Common myeloid progenitor, CD34-positive (primary cell): ENCODE data around the gene TMEM200B.
"Not testable (repeated sequence)": the region's sequence is repeated elsewhere in the genome, so short reads cannot be mapped to it uniquely, and the experiment has no call there.

ENCODE experiments used
- CTCF ChIA-PET: fragments of 350-600 bp; sonication (Branson Sonifier 250); formaldehyde crosslinking; loops from one replicate; lab custom pipeline; 2021; ENCODE audit warnings: antibody characterized with exemption; lab: Charles Lee
- POLR2A ChIA-PET: fragments of 350-600 bp; sonication (Branson Sonifier 250); formaldehyde crosslinking; loops from one replicate; lab custom pipeline; 2021; ENCODE audit warnings: antibody characterized with exemption; lab: Charles Lee
- DNase-seq, 3 donors: peaks; one replicate each; pipeline versions ENCODE4 v3.0.0 to v3.0.0-alpha.2; 2013
- H3K27ac ChIP-seq, 2 experiments: 1 replicate in 1 of 2; 2 replicates in 1 of 2; pipeline ENCODE4 v1.7.0; 2013; ENCODE audit warnings: inconsistent platforms in 2 of 2, low read length in 2 of 2, mild to moderate bottlenecking in 2 of 2, low read depth in 1 of 2, moderate library complexity in 1 of 2; ENCODE audit not compliant: severe bottlenecking in 2 of 2, insufficient read depth in 1 of 2, poor library complexity in 1 of 2
- H3K27me3 ChIP-seq, 5 experiments: replicated peaks in 2 of 5; 1 replicate in 3 of 5; 2 replicates in 2 of 5; pipeline versions ENCODE4 v1.6.1 to v1.7.0; 2013; ENCODE audit warnings: low read length in 4 of 5, mild to moderate bottlenecking in 2 of 5, moderate library complexity in 2 of 5, inconsistent platforms in 1 of 5; ENCODE audit not compliant: insufficient read depth in 5 of 5, control insufficient read depth in 4 of 5
- H3K36me3 ChIP-seq, 4 experiments: 1 replicate in 2 of 4; 2 replicates in 2 of 4; pipeline versions ENCODE4 v1.6.1 to v1.7.0; 2013; ENCODE audit warnings: low read length in 3 of 4, control low read depth in 1 of 4, mild to moderate bottlenecking in 1 of 4; ENCODE audit not compliant: control insufficient read depth in 4 of 4, insufficient read depth in 4 of 4
- H3K4me1 ChIP-seq, 4 experiments: 1 replicate in 3 of 4; 2 replicates in 1 of 4; pipeline versions ENCODE4 v1.6.1 to v1.7.1; 2013; ENCODE audit warnings: low read length in 3 of 4, mild to moderate bottlenecking in 3 of 4, control low read depth in 1 of 4, inconsistent platforms in 1 of 4, moderate library complexity in 1 of 4; ENCODE audit not compliant: control insufficient read depth in 4 of 4, insufficient read depth in 4 of 4; ENCODE audit errors: control extremely low read depth in 1 of 4
- H3K4me3 ChIP-seq, 7 experiments: 1 replicate in 4 of 7; 2 replicates in 3 of 7; pipeline versions ENCODE4 v1.5.1 to v1.7.0; 2013; ENCODE audit warnings: mild to moderate bottlenecking in 7 of 7, low read length in 6 of 7, moderate library complexity in 6 of 7, inconsistent platforms in 2 of 7, low read depth in 2 of 7, control low read depth in 1 of 7; ENCODE audit not compliant: insufficient read depth in 4 of 7, control insufficient read depth in 1 of 7; ENCODE audit errors: extremely low read depth in 1 of 7
- H3K9me3 ChIP-seq, 5 experiments: 1 replicate in 4 of 5; 2 replicates in 1 of 5; pipeline versions ENCODE4 v1.6.1 to v1.7.1; 2013; ENCODE audit warnings: low read length in 4 of 5, mild to moderate bottlenecking in 2 of 5, inconsistent platforms in 1 of 5, low read depth in 1 of 5, moderate library complexity in 1 of 5; ENCODE audit not compliant: control insufficient read depth in 4 of 5, insufficient read depth in 2 of 5; ENCODE audit errors: control extremely low read depth in 1 of 5
- WGBS: methylation state at CpG from one replicate; pipeline ENCODE4 v1.1.5; 2013; ENCODE audit not compliant: insufficient coverage; 5-methylcytosine and 5-hydroxymethylcytosine counted together

Gene TMEM200B

GRCh38 chr1:29142714-29143113, 19.0 kb upstream of the TMEM200B start:
- 100% methylated on average over 2 of the region's 2 CpGs for WGBS
- Histone ChIP-seq H3K4me3 (no peak overlapping the region), H3K4me1 (no peaks in the 10 kb centered on the region), H3K27ac (no peak overlapping the region), H3K36me3 (peaks cover 8 to 25% (median 18%) of the 10 kb centered on the region in 4 experiments), H3K9me3 (no peaks in the 10 kb centered on the region), H3K27me3 (no peaks in the 10 kb centered on the region)
- DNase-seq = no peak
- CTCF ChIA-PET = interaction anchor here (0.6 to 1.4 kb wide), 2 partner anchors 23 to 25 kb away, joined by 3 to 4 read pairs; no protein-coding TSS in a partner anchor
- POLR2A ChIA-PET = no interaction called here

- WGBS = 80% methylated on average over 12 of the region's 14 CpGs
- Histone ChIP-seq H3K27ac (no peak overlapping the region), H3K27me3 (peaks cover 0 to 22% (median 6%) of the 10 kb centered on the region in 5 experiments), H3K4me3 (no peak overlapping the region), H3K36me3 (no peaks in the 10 kb centered on the region), H3K9me3 (no peaks in the 10 kb centered on the region), H3K4me1 (peaks cover 0 to 9% (median 4%) of the 10 kb centered on the region in 4 experiments)
- DNase-seq = no peak
- POLR2A ChIA-PET = no interaction called here
- CTCF ChIA-PET = no interaction called here
These were observed 12.8 kb upstream of the TMEM200B start for GRCh38 chr1:29136391-29136915.

DNA sequence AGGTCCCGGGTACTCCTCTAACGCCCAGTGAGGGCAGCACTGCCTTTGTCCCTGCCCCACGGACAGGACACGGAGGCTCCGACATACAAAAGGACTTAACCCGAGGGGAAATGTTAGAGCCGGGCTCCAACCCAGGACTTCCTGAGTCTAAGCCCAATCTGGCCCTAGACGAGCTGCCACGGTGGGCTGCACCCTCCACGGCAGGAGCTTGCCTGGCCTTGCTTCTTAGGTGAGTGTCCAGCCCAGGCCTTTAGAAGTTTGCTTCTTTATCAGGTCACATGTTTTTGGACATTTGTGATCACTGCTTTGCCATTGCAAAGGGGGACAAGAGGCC, 11.0 kb upstream of the TMEM200B start:
- WGBS = 69% methylated on average over 10 of the region's 10 CpGs
- no peak for DNase-seq
- peaks cover 0 to 9% (median 4%) of the 10 kb centered on the region in 4 experiments for H3K4me1 ChIP-seq
- no peak overlapping the region for H3K27ac ChIP-seq
- H3K36me3 ChIP-seq = no peaks in the 10 kb centered on the region
- peaks cover 0 to 22% (median 6%) of the 10 kb centered on the region in 5 experiments for H3K27me3 ChIP-seq
- ChIA-PET POLR2A (no interaction called here), CTCF (interaction anchor here (0.6 to 2.7 kb wide), 2 partner anchors 13 to 21 kb away, joined by 3 to 8 read pairs; no protein-coding TSS in a partner anchor)
- peak overlapping the region in 3 of 7 experiments; percentile 36 to 46 (median 39) for H3K4me3 ChIP-seq
- H3K9me3 ChIP-seq = no peaks in the 10 kb centered on the region

GRCh38 chr1:29133861-29134694, 10.4 kb upstream of the TMEM200B start:
- ChIA-PET CTCF (interaction anchor here (0.6 to 2.7 kb wide), 2 partner anchors 13 to 21 kb away, joined by 3 to 8 read pairs; no protein-coding TSS in a partner anchor), POLR2A (no interaction called here)
- Histone ChIP-seq H3K9me3 (no peaks in the 10 kb centered on the region), H3K27ac (no peak overlapping the region), H3K4me1 (peaks cover 0 to 9% (median 4%) of the 10 kb centered on the region in 4 experiments), H3K36me3 (no peaks in the 10 kb centered on the region), H3K4me3 (peak overlapping the region in 3 of 7 experiments; percentile 36 to 46 (median 39)), H3K27me3 (peaks cover 0 to 22% (median 6%) of the 10 kb centered on the region in 5 experiments)
- DNase-seq = peak in 1 of 3 donors; percentile 5
- 71% methylated on average over 54 of the region's 55 CpGs for WGBS

DNA sequence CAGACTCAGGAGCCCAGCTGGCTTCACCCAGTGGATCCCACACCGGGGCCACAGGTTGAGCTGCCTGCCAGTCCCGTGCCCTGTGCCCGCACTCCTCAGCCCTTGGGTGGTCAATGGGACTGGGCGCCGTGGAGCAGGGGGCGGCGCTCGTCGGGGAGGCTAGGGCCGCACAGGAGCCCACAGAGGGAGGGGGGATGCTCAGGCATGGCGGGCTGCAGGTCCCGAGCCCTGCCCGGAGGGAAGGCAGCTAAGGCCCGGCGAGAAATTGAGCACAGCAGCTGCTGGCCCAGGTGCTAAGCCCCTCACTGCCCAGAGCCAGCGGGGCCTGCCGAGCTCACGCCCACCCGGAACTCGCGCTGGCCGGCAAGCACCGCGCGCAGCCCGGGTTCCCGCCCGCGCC, 7.4 kb upstream of the TMEM200B start:
- DNase-seq, H3K27ac ChIP-seq, H3K9me3 ChIP-seq, H3K36me3 ChIP-seq, H3K4me3 ChIP-seq, H3K4me1 ChIP-seq, POLR2A ChIA-PET: not testable (repeated sequence)
- WGBS = 98% methylated on average over 15 of the region's 29 CpGs
- peaks cover 0 to 36% (median 6%) of the 10 kb centered on the region in 5 experiments for H3K27me3 ChIP-seq
- CTCF ChIA-PET = interaction anchor here (1.0 to 1.5 kb wide), 2 partner anchors 10 to 24 kb away, joined by 3 to 10 read pairs; no protein-coding TSS in a partner anchor

- Histone ChIP-seq H3K4me1 (peaks cover 0 to 11% (median 5%) of the 10 kb centered on the region in 4 experiments), H3K27ac (no peak overlapping the region), H3K4me3 (no peak overlapping the region), H3K36me3 (no peaks in the 10 kb centered on the region), H3K9me3 (no peaks in the 10 kb centered on the region), H3K27me3 (peaks cover 0 to 41% (median 7%) of the 10 kb centered on the region in 5 experiments)
- POLR2A ChIA-PET = no interaction called here
- WGBS = 83% methylated on average over 4 of the region's 5 CpGs
- CTCF ChIA-PET = interaction anchor here (1.7 kb wide), 1 partner anchor 9 kb away, joined by 4 read pairs; no protein-coding TSS in a partner anchor
- DNase-seq = peak in 2 of 3 donors; percentile 33 to 55
These were observed 6.2 kb upstream of the TMEM200B start for GRCh38 chr1:29129916-29130315.
